ENCODE data around the gene AGBL4. TPM values are rescaled to one million over a fixed set of nuclear protein-coding genes. Genes with fewer than 3 reads are reported as not detected.

The AGBL4 gene
- total and polyA plus RNA-seq, 2 of the 4 experiments (the other 2 are of a cell fraction), result not detected

- no CpG with 5 or more reads among the region's 1 CpG for WGBS, 2 experiments (ENCODE audit: extremely low coverage in 2 of 2, insufficient read length in 1 of 2)
- H3K9ac ChIP-seq (ENCODE audit: low read depth, low read length), result no peak overlapping the region
- CTCF ChIA-PET, result no interaction called here
- H4K5ac ChIP-seq (ENCODE audit: low read depth, low read length), result no peak overlapping the region
- no peak overlapping the region for H2BK20ac ChIP-seq (ENCODE audit: low read depth, low read length)
- in situ Hi-C loops (cut with MboI; ENCODE audit: low sequenced_read_pairs) (no loop called here), dilution Hi-C loops (cut with HindIII; ENCODE audit: low sequenced_read_pairs, unreplicated experiment) (no loop called here), intact Hi-C loops (cut with micrococcal nuclease) (no loop called here)
- no peak for ATAC-seq (ENCODE audit: low read depth)
- no peaks in the 10 kb centered on the region for H4K20me1 ChIP-seq (ENCODE audit: insufficient read depth, low read length)
- H3K27me3 ChIP-seq (ENCODE audit: control insufficient read depth, insufficient read depth, low read length), result no peaks in the 10 kb centered on the region
- H3K56ac ChIP-seq (ENCODE audit: extremely low read depth, insufficient read depth, low read length), result no peak overlapping the region
- no peak overlapping the region for H2BK5ac ChIP-seq (ENCODE audit: low read depth, low read length, poor library complexity, severe bottlenecking)
- H2BK15ac ChIP-seq (ENCODE audit: low read depth, low read length), result no peak overlapping the region
- no peak for TF ChIP-seq NFE2L2 (IDR thresholded peaks at IDR 0.05; ENCODE audit: low read depth, low read length)
- TF ChIP-seq RFX5 (IDR thresholded peaks at IDR 0.05; ENCODE audit: low read depth, low read length), result no peak
- no peak for TF ChIP-seq CEBPB (IDR thresholded peaks at IDR 0.05; ENCODE audit: low read depth, low read length)
- TF ChIP-seq ELK1 (IDR thresholded peaks at IDR 0.05; ENCODE audit: borderline replicate concordance, low read depth, low read length), result no peak
- no peak for TF ChIP-seq BHLHE40 (IDR thresholded peaks at IDR 0.05; ENCODE audit: low read depth, low read length)
- TF ChIP-seq CHD1 (IDR thresholded peaks at IDR 0.05; ENCODE audit: low read depth, low read length), result no peak
- TF ChIP-seq USF2 (IDR thresholded peaks at IDR 0.05; ENCODE audit: low read depth, low read length), result no peak
- no peak for TF ChIP-seq SMC3 (IDR thresholded peaks at IDR 0.05; ENCODE audit: low read depth, low read length)
- no peak for TF ChIP-seq RCOR1 (IDR thresholded peaks at IDR 0.05; ENCODE audit: insufficient replicate concordance, low read length)
- no peak for TF ChIP-seq FOS (IDR thresholded peaks at IDR 0.05; ENCODE audit: low read depth, low read length)
- peaks cover 2% of the 10 kb centered on the region; the same call in 1 of the 2 replicates for H3K4me1 ChIP-seq (ENCODE audit: control insufficient read depth, insufficient read depth, low read length)
- no peak overlapping the region for H3K23ac ChIP-seq (ENCODE audit: low read depth, low read length)
- no peak overlapping the region for H4K8ac ChIP-seq (ENCODE audit: low read depth in 2 of 2, low read length in 2 of 2)
- H2AFZ ChIP-seq (replicated peaks; ENCODE audit: low read length, poor library complexity), result no peak overlapping the region
- DNase-seq, result no peak
- POLR2A ChIA-PET (ENCODE audit: unreplicated experiment), result no interaction called here
- H2BK120ac ChIP-seq (ENCODE audit: low read depth, low read length), result no peak overlapping the region
- H3K18ac ChIP-seq (ENCODE audit: low read depth, low read length), result no peak overlapping the region
- no peak overlapping the region for H3K4me2 ChIP-seq (ENCODE audit: low read depth, low read length)
- no peak overlapping the region for H2AK5ac ChIP-seq (ENCODE audit: low read depth, low read length)
- H2AK9ac ChIP-seq (replicated peaks; ENCODE audit: low read depth, low read length, poor library complexity), result no peak overlapping the region
- H3K9me3 ChIP-seq (ENCODE audit: control insufficient read depth, insufficient read depth, low read length), result no peaks in the 10 kb centered on the region
- no peak overlapping the region for H3K4me3 ChIP-seq (ENCODE audit: insufficient read depth, low read depth, low read length)
- H3K4ac ChIP-seq (ENCODE audit: low read depth, low read length), result no peak overlapping the region
- H3K79me1 ChIP-seq (ENCODE audit: low read depth in 1 of 2, low read length in 2 of 2), result no peaks in the 10 kb centered on the region
- H3K14ac ChIP-seq (replicated peaks; ENCODE audit: low read depth, low read length), result no peak overlapping the region
- H3K27ac ChIP-seq (ENCODE audit: insufficient read depth, low read length), result no peak overlapping the region
- no peaks in the 10 kb centered on the region for H3K9me1 ChIP-seq (ENCODE audit: insufficient read depth, low read length)
- no peaks in the 10 kb centered on the region for H3K36me3 ChIP-seq (ENCODE audit: control insufficient read depth, insufficient read depth, low read length)
- H4K91ac ChIP-seq (ENCODE audit: insufficient read depth, low read depth, low read length), result no peak overlapping the region
- no TSS peak for BruUV-seq (replicated peaks)
Measured at GRCh38 chr1:48765335-48765734, 1258.4 kb downstream of the AGBL4 start.
